Vagina (tissue), 2 donors: ENCODE results near the gene DDN. TPM values are rescaled to one million over a fixed set of nuclear protein-coding genes. Genes with fewer than 3 reads are reported as not detected.

Source experiments
- DNase-seq, 2 donors: peaks; one replicate each; pipeline ENCODE4 v3.0.0-alpha.2; 2017; ENCODE audit errors: extremely low spot score in 2 of 2
- H3K27ac ChIP-seq: fragments of 200-600 bp; sonication (generic); one replicate; pipeline ENCODE4 v1.5.1; 2019
- H3K27me3 ChIP-seq: fragments of 200-600 bp; sonication (generic); one replicate; pipeline ENCODE4 v1.5.1; 2019
- H3K36me3 ChIP-seq, 2 donors: fragments of 200-600 bp; sonication (generic); one replicate each; pipeline ENCODE4 v1.5.1; 2017 to 2019
- H3K4me1 ChIP-seq: fragments of 200-600 bp; sonication (generic); one replicate; pipeline ENCODE4 v1.5.1; 2019
- H3K4me3 ChIP-seq, 2 donors: fragments of 200-600 bp; sonication (generic); 1 replicate in 1 of 2; 2 replicates in 1 of 2; pipeline ENCODE4 v1.5.1; 2016 to 2019
- H3K9me3 ChIP-seq: fragments of 200-600 bp; sonication (generic); one replicate; pipeline ENCODE4 v1.5.1; 2019
- CTCF ChIP-seq, 3 experiments: fragments of 450-650 bp in 2 of 3; fragments of 200-600 bp in 1 of 3; sonication (generic) in 1 of 3; IDR thresholded peaks; one replicate each; pipeline ENCODE4 v1.5.1; 2017 to 2019; ENCODE audit warnings: antibody characterized with exemption in 3 of 3, mild to moderate bottlenecking in 2 of 3, moderate library complexity in 2 of 3
- POLR2A ChIP-seq, 2 donors: fragments of 450-650 bp; IDR thresholded peaks; one replicate each; pipeline ENCODE4 v1.6.1; 2017; ENCODE audit warnings: antibody characterized with exemption in 2 of 2, mild to moderate bottlenecking in 2 of 2, moderate library complexity in 2 of 2
- POLR2AphosphoS5 ChIP-seq, 2 donors: sonication (generic); formaldehyde crosslinking; IDR thresholded peaks; one replicate each; pipeline ENCODE4 v1.9.0; 2017; ENCODE audit warnings: antibody characterized with exemption in 2 of 2, mild to moderate bottlenecking in 2 of 2, low read depth in 1 of 2; ENCODE audit not compliant: insufficient read depth in 1 of 2
- intact Hi-C: fragments of 100-400 bp; cut with DNase I; formaldehyde crosslinking; loops from one replicate; pipeline ENCODE4 v1.15.1; 2023
- total RNA-seq: library from RNA; depleted of rRNA; stranded (reverse); fragments of >200 nt; gene quantifications from one replicate; pipeline ENCODE4 v1.2.3, GENCODE V29; 2016

Gene DDN
- total RNA-seq, 1 donor from 2014 or later, result not detected

- H3K36me3 ChIP-seq, result peaks cover 0 to 91% of the 10 kb centered on the region in 2 donors
- TF ChIP-seq CTCF (IDR thresholded peaks at IDR 0.05) (no peak), POLR2AphosphoS5 (IDR thresholded peaks at IDR 0.05; ENCODE audit: insufficient read depth in 1 of 2, low read depth in 1 of 2) (no peak), POLR2A (IDR thresholded peaks at IDR 0.05) (no peak)
- no peaks in the 10 kb centered on the region for H3K9me3 ChIP-seq
Measured at GRCh38 chr12:49039421-49040363, 40.5 kb upstream of the DDN start.

GRCh38 chr12:49038291-49038955, 39.2 kb upstream of the DDN start:
- H3K27me3 ChIP-seq, result no peaks in the 10 kb centered on the region
- H3K4me3 ChIP-seq, result no peak overlapping the region
- DNase-seq, result no peak
- H3K27ac ChIP-seq, result no peak overlapping the region
- H3K9me3 ChIP-seq, result no peaks in the 10 kb centered on the region
- no peaks in the 10 kb centered on the region for H3K4me1 ChIP-seq
- TF ChIP-seq POLR2AphosphoS5 (IDR thresholded peaks at IDR 0.05; ENCODE audit: insufficient read depth in 1 of 2, low read depth in 1 of 2) (no peak), POLR2A (IDR thresholded peaks at IDR 0.05) (no peak), CTCF (IDR thresholded peaks at IDR 0.05) (no peak)
- intact Hi-C loops, result no loop called here
- H3K36me3 ChIP-seq, result peaks cover 0 to 91% of the 10 kb centered on the region in 2 donors

More at GRCh38 chr12:49039421-49040363, 40.5 kb upstream of the DDN start:
- Histone ChIP-seq H3K4me3 (no peak overlapping the region), H3K27ac (no peak overlapping the region), H3K27me3 (no peaks in the 10 kb centered on the region), H3K4me1 (no peaks in the 10 kb centered on the region)
- intact Hi-C loops, result no loop called here
- no peak for DNase-seq

GRCh38 chr12:49037947-49038237, 38.7 kb upstream of the DDN start:
- DNase-seq, result no peak
- Histone ChIP-seq H3K27ac (no peak overlapping the region), H3K4me3 (no peak overlapping the region), H3K4me1 (no peaks in the 10 kb centered on the region), H3K27me3 (no peaks in the 10 kb centered on the region), H3K9me3 (no peaks in the 10 kb centered on the region), H3K36me3 (peaks cover 0 to 91% of the 10 kb centered on the region in 2 donors)
- intact Hi-C loops, result no loop called here
- TF ChIP-seq POLR2AphosphoS5 (IDR thresholded peaks at IDR 0.05; ENCODE audit: insufficient read depth in 1 of 2, low read depth in 1 of 2), result no peak
- TF ChIP-seq POLR2A (IDR thresholded peaks at IDR 0.05), result no peak
- no peak for TF ChIP-seq CTCF (IDR thresholded peaks at IDR 0.05)

GRCh38 chr12:49037111-49037946, 38.2 kb upstream of the DDN start:
- intact Hi-C loops, result no loop called here
- peaks cover 0 to 91% of the 10 kb centered on the region in 2 donors for H3K36me3 ChIP-seq

More at GRCh38 chr12:49037111-49037946, 38.2 kb upstream of the DDN start:
- Histone ChIP-seq H3K4me3 (no peak overlapping the region), H3K27ac (no peak overlapping the region), H3K27me3 (no peaks in the 10 kb centered on the region), H3K9me3 (no peaks in the 10 kb centered on the region), H3K4me1 (no peaks in the 10 kb centered on the region)
- TF ChIP-seq CTCF (IDR thresholded peaks at IDR 0.05), result no peak
- no peak for TF ChIP-seq POLR2AphosphoS5 (IDR thresholded peaks at IDR 0.05; ENCODE audit: insufficient read depth in 1 of 2, low read depth in 1 of 2)
- no peak for TF ChIP-seq POLR2A (IDR thresholded peaks at IDR 0.05)
- DNase-seq, result no peak
